ENCODE results near the gene PYGO2.
"Not testable (repeated sequence)": the region's sequence is repeated elsewhere in the genome, so short reads cannot be mapped to it uniquely, and the experiment has no call there.

Gene PYGO2

DNA sequence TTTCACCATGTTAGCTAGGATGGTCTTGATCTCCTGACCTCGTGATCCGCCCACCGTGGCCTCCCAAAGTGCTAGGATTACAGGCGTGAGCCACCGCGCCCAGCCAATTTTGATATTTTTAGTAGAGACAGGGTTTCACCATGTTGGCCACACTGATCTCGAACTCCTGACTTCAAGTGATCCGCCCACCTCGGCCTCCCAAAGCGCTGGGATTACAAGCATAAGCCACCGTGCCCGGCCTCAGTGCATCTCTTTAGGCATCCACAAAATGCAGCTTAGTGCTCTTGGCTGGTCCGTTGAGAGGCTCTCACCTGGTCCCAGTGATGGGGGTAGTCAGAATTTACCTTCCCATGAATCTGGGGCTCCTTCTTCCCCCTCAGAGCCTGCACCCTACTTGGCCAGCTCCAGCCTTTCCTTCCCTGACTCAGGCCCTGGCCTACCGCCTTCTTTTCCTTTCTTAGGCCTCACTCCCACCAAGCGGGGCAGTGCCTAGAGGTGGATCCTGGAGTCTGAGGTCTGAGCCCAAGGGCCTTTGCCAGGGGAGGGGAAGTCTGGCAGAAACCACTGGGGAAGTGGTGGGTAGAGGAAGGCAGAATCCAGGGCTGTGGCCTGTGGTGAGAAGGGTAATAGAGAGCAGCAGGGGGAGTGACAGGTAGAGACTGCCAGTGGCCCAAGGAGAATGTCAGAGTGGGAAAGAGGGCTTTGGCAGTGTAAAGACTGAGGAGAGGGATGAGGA, 35.6 kb upstream of the PYGO2 start:
- Histone ChIP-seq H3K4me1 (ENCODE audit: control insufficient read depth in 1 of 2, insufficient read depth in 2 of 2, low read length in 2 of 2) (peaks cover 10 to 14% of the 10 kb centered on the region in 2 experiments), H4K8ac (ENCODE audit: low read depth, low read length) (no peak overlapping the region), H3K4ac (ENCODE audit: low read depth, low read length) (no peak overlapping the region), H3K9me3 (ENCODE audit: insufficient read depth, low read depth, low read length) (no peaks in the 10 kb centered on the region), H2BK120ac (ENCODE audit: insufficient read depth, low read length, poor library complexity) (no peak overlapping the region), H2BK5ac (ENCODE audit: low read depth, low read length, poor library complexity) (no peak overlapping the region), H2BK12ac (ENCODE audit: low read length) (no peak overlapping the region), H3K4me2 (ENCODE audit: low read length) (no peak overlapping the region), H3K36me3 (ENCODE audit: control insufficient read depth in 1 of 2, insufficient read depth in 2 of 2, low read length in 2 of 2) (peaks cover 0 to 5% of the 10 kb centered on the region in 2 experiments), H4K91ac (ENCODE audit: low read depth, low read length) (no peak overlapping the region), H3K14ac (ENCODE audit: low read length) (no peak overlapping the region), H2AFZ (ENCODE audit: insufficient read depth, low read length, poor library complexity) (no peak overlapping the region), H3K79me2 (ENCODE audit: control insufficient read depth, insufficient read depth, low read length, poor library complexity) (peaks cover 4% of the 10 kb centered on the region), H3K27ac (ENCODE audit: low read depth, low read length) (no peak overlapping the region), H3K4me3 (ENCODE audit: low read depth, low read length) (no peak overlapping the region), H3K18ac (ENCODE audit: low read length) (no peak overlapping the region), H4K12ac (ENCODE audit: low read depth, low read length) (no peak overlapping the region), H3K27me3 (ENCODE audit: insufficient read depth, low read length) (no peaks in the 10 kb centered on the region), H3K23ac (ENCODE audit: low read length) (no peak overlapping the region), H3K79me1 (ENCODE audit: low read length) (peaks cover 18% of the 10 kb centered on the region), H3K9ac (ENCODE audit: low read length) (no peak overlapping the region), H2AK5ac (ENCODE audit: low read length) (peak overlapping the region; percentile 37)
- no peak for DNase-seq
- WGBS (ENCODE audit: extremely low coverage, insufficient coverage, insufficient read length) = no CpG with 5 or more reads among the region's 15 CpGs

DNA sequence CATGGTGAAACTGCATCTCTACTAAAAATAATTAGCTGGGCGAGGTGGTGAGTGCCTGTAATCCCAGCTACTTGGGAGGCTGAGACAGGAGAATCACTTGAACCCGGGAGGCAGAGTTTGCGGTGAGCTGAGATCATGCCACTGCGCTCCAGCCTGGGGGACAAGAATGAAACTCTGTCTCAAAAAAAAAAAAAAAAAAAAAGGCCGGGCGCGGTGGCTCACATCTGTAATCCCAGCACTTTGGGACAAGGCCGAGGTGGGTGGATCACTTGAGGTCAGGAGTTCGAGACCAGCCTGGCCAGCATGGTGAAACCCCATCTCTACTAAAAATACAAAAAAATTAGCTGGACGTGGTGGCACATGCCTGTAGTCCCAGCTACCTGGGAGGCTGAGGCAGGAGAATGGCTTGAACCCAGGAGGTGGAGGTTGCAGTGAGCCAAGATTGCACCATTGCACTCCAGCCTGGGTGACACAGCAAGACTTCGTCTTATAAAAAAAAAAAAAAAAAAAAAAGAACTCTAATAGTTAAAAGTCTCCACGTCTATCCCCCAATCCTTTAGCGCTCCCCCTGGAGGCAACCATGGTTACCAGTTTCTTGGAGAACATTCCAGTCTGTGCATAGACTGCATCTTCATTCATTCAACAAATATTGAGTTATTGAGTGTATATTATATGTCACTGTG, 33.9 kb upstream of the PYGO2 start:
- H3K9ac ChIP-seq (ENCODE audit: low read length); H2BK120ac ChIP-seq (ENCODE audit: insufficient read depth, low read length, poor library complexity); H3K79me2 ChIP-seq (ENCODE audit: control insufficient read depth, insufficient read depth, low read length, poor library complexity); H3K4me2 ChIP-seq (ENCODE audit: low read length); H2BK5ac ChIP-seq (ENCODE audit: low read depth, low read length, poor library complexity); H2BK12ac ChIP-seq (ENCODE audit: low read length); H3K27me3 ChIP-seq (ENCODE audit: insufficient read depth, low read length); H3K23ac ChIP-seq (ENCODE audit: low read length); H4K8ac ChIP-seq (ENCODE audit: low read depth, low read length); H3K4ac ChIP-seq (ENCODE audit: low read depth, low read length); H2AK5ac ChIP-seq (ENCODE audit: low read length); H3K79me1 ChIP-seq (ENCODE audit: low read length); H3K4me3 ChIP-seq (ENCODE audit: low read depth, low read length); H3K27ac ChIP-seq (ENCODE audit: low read depth, low read length); H3K9me3 ChIP-seq (ENCODE audit: insufficient read depth, low read depth, low read length); H3K36me3 ChIP-seq (ENCODE audit: control insufficient read depth in 1 of 2, insufficient read depth in 2 of 2, low read length in 2 of 2); H4K91ac ChIP-seq (ENCODE audit: low read depth, low read length); H3K14ac ChIP-seq (ENCODE audit: low read length); H3K18ac ChIP-seq (ENCODE audit: low read length); H4K12ac ChIP-seq (ENCODE audit: low read depth, low read length); H2AFZ ChIP-seq (ENCODE audit: insufficient read depth, low read length, poor library complexity): not testable (repeated sequence)
- H3K4me1 ChIP-seq (ENCODE audit: control insufficient read depth in 1 of 2, insufficient read depth in 2 of 2, low read length in 2 of 2) = peaks cover 10 to 11% of the 10 kb centered on the region in 2 experiments
- WGBS (ENCODE audit: extremely low coverage, insufficient coverage, insufficient read length) = no CpG with 5 or more reads among the region's 13 CpGs
- DNase-seq = peak; percentile 62 to 77

GRCh38 chr1:154994591-154994990, 33.0 kb upstream of the PYGO2 start:
- WGBS (ENCODE audit: extremely low coverage, insufficient coverage, insufficient read length) = no CpG with 5 or more reads among the region's 3 CpGs
- no peak overlapping the region for H2AFZ ChIP-seq (ENCODE audit: insufficient read depth, low read length, poor library complexity)

GRCh38 chr1:154994269-154994587, 32.6 kb upstream of the PYGO2 start:
- Histone ChIP-seq H3K27me3 (ENCODE audit: insufficient read depth, low read length) (no peaks in the 10 kb centered on the region), H3K18ac (ENCODE audit: low read length) (no peak overlapping the region), H4K8ac (ENCODE audit: low read depth, low read length) (no peak overlapping the region), H4K12ac (ENCODE audit: low read depth, low read length) (no peak overlapping the region), H3K27ac (ENCODE audit: low read depth, low read length) (no peak overlapping the region), H4K91ac (ENCODE audit: low read depth, low read length) (no peak overlapping the region), H3K14ac (ENCODE audit: low read length) (no peak overlapping the region), H2BK12ac (ENCODE audit: low read length) (no peak overlapping the region), H3K4me1 (ENCODE audit: control insufficient read depth in 1 of 2, insufficient read depth in 2 of 2, low read length in 2 of 2) (peaks cover 3% of the 10 kb centered on the region in 2 experiments), H3K23ac (ENCODE audit: low read length) (no peak overlapping the region), H2AFZ (ENCODE audit: insufficient read depth, low read length, poor library complexity) (no peak overlapping the region), H3K4me2 (ENCODE audit: low read length) (no peak overlapping the region), H3K79me1 (ENCODE audit: low read length) (no peaks in the 10 kb centered on the region), H3K79me2 (ENCODE audit: control insufficient read depth, insufficient read depth, low read length, poor library complexity) (no peaks in the 10 kb centered on the region), H3K9ac (ENCODE audit: low read length) (no peak overlapping the region), H2BK5ac (ENCODE audit: low read depth, low read length, poor library complexity) (no peak overlapping the region), H3K4me3 (ENCODE audit: low read depth, low read length) (no peak overlapping the region), H2BK120ac (ENCODE audit: insufficient read depth, low read length, poor library complexity) (no peak overlapping the region), H3K9me3 (ENCODE audit: insufficient read depth, low read depth, low read length) (no peaks in the 10 kb centered on the region), H3K36me3 (ENCODE audit: control insufficient read depth in 1 of 2, insufficient read depth in 2 of 2, low read length in 2 of 2) (peaks cover 10 to 17% of the 10 kb centered on the region in 2 experiments), H3K4ac (ENCODE audit: low read depth, low read length) (no peak overlapping the region), H2AK5ac (ENCODE audit: low read length) (no peak overlapping the region)
- WGBS (ENCODE audit: extremely low coverage, insufficient coverage, insufficient read length) = no CpG with 5 or more reads among the region's 1 CpG
- no peak for DNase-seq

More at GRCh38 chr1:154994591-154994990, 33.0 kb upstream of the PYGO2 start:
- no peak for DNase-seq
- peaks cover 4 to 5% of the 10 kb centered on the region in 2 experiments for H3K4me1 ChIP-seq (ENCODE audit: control insufficient read depth in 1 of 2, insufficient read depth in 2 of 2, low read length in 2 of 2)
- H3K27me3 ChIP-seq (ENCODE audit: insufficient read depth, low read length) = no peaks in the 10 kb centered on the region
- H4K8ac ChIP-seq (ENCODE audit: low read depth, low read length) = no peak overlapping the region
- H2BK120ac ChIP-seq (ENCODE audit: insufficient read depth, low read length, poor library complexity) = no peak overlapping the region
- no peaks in the 10 kb centered on the region for H3K9me3 ChIP-seq (ENCODE audit: insufficient read depth, low read depth, low read length)
- H3K23ac ChIP-seq (ENCODE audit: low read length) = no peak overlapping the region
- no peak overlapping the region for H4K12ac ChIP-seq (ENCODE audit: low read depth, low read length)
- H3K18ac ChIP-seq (ENCODE audit: low read length) = no peak overlapping the region
- no peak overlapping the region for H3K27ac ChIP-seq (ENCODE audit: low read depth, low read length)
- no peak overlapping the region for H2BK12ac ChIP-seq (ENCODE audit: low read length)
- H4K91ac ChIP-seq (ENCODE audit: low read depth, low read length) = no peak overlapping the region
- no peak overlapping the region for H3K9ac ChIP-seq (ENCODE audit: low read length)
- no peak overlapping the region for H2BK5ac ChIP-seq (ENCODE audit: low read depth, low read length, poor library complexity)
- H3K4me2 ChIP-seq (ENCODE audit: low read length) = no peak overlapping the region
- H3K36me3 ChIP-seq (ENCODE audit: control insufficient read depth in 1 of 2, insufficient read depth in 2 of 2, low read length in 2 of 2) = peaks cover 7 to 14% of the 10 kb centered on the region in 2 experiments
- H2AK5ac ChIP-seq (ENCODE audit: low read length) = no peak overlapping the region
- no peak overlapping the region for H3K4ac ChIP-seq (ENCODE audit: low read depth, low read length)
- no peak overlapping the region for H3K4me3 ChIP-seq (ENCODE audit: low read depth, low read length)
- H3K79me1 ChIP-seq (ENCODE audit: low read length) = no peaks in the 10 kb centered on the region
- H3K14ac ChIP-seq (ENCODE audit: low read length) = no peak overlapping the region
- no peaks in the 10 kb centered on the region for H3K79me2 ChIP-seq (ENCODE audit: control insufficient read depth, insufficient read depth, low read length, poor library complexity)

Data from trophoblast cell (in vitro differentiated cells and primary cell).